GM18502 (cell line): Measurements from ENCODE around the gene TBC1D17.

Experiments used
- ATAC-seq: cut with Tn5 transposase; IDR thresholded peaks from one replicate; pipeline ENCODE4 v1.9.1; 2021; ENCODE audit warnings: mild to moderate bottlenecking; ENCODE audit not compliant: unreplicated experiment, poor library complexity

TBC1D17 gene

GRCh38 chr19:49931293-49932040 lies 54.0 kb downstream of the TBC1D17 start:
- ATAC-seq, result no peak

- ATAC-seq, result no peak
These were observed 54.5 kb downstream of the TBC1D17 start for GRCh38 chr19:49932041-49932451.

GRCh38 chr19:49932731-49933131 lies 55.2 kb downstream of the TBC1D17 start:
- ATAC-seq, result no peak

- ATAC-seq, result no peak
These were observed 56.1 kb downstream of the TBC1D17 start for GRCh38 chr19:49933643-49934042.

GRCh38 chr19:49936549-49936948 lies 59.0 kb downstream of the TBC1D17 start:
- no peak for ATAC-seq

- no peak for ATAC-seq
These were observed 60.4 kb downstream of the TBC1D17 start for GRCh38 chr19:49937750-49938381.
